H1 (cell line): Measurements from ENCODE around the gene NPHP4. TPM values are rescaled to one million over a fixed set of nuclear protein-coding genes. Genes with fewer than 3 reads are reported as not detected.

ENCODE experiments used
- CTCF ChIA-PET: fragments of 300-600 bp; sonication (Branson Sonifier 250); formaldehyde crosslinking; loops from one replicate; lab custom pipeline; 2021; ENCODE audit not compliant: partially characterized antibody; lab: Charles Lee
- POLR2A ChIA-PET: fragments of 300-600 bp; sonication (Branson Sonifier 250); formaldehyde crosslinking; loops from one replicate; lab custom pipeline; 2021; ENCODE audit warnings: inconsistent platforms; ENCODE audit not compliant: partially characterized antibody; lab: Charles Lee
- DNase-seq, 2 experiments: peaks; one replicate each; pipeline versions ENCODE4 v3.0.0 to v3.0.0-alpha.2; 2010 to 2022; ENCODE audit warnings: low spot score in 2 of 2, low read depth in 1 of 2, mixed read lengths in 1 of 2
- FAIRE-seq: peaks from 2 replicates; lab custom pipeline; 2011; peaks lifted over from hg19 to GRCh38; lab: Jason Lieb, UNC
- H2AFZ ChIP-seq: 2 replicates; pipeline ENCODE4 v1.8.1; 2012; ENCODE audit warnings: low read length, inconsistent platforms
- H2AK5ac ChIP-seq: 2 replicates; pipeline ENCODE4 v1.6.1; 2013; ENCODE audit warnings: low read depth, low read length
- H2BK120ac ChIP-seq: replicated peaks from 2 replicates; pipeline ENCODE3; 2013; ENCODE audit warnings: low read depth, low read length, inconsistent platforms
- H2BK12ac ChIP-seq: 2 replicates; pipeline ENCODE4 v1.6.1; 2013; ENCODE audit warnings: low read depth, low read length
- H2BK15ac ChIP-seq: 2 replicates; pipeline ENCODE4 v1.6.1; 2013; ENCODE audit warnings: low read length
- H2BK20ac ChIP-seq: 2 replicates; pipeline ENCODE4 v1.6.1; 2013; ENCODE audit warnings: low read length
- H2BK5ac ChIP-seq: 2 replicates; pipeline ENCODE4 v1.6.1; 2013; ENCODE audit warnings: low read depth, low read length
- H3K14ac ChIP-seq: 2 replicates; pipeline ENCODE4 v1.6.1; 2013; ENCODE audit warnings: inconsistent platforms; ENCODE audit not compliant: insufficient read length
- H3K18ac ChIP-seq: 2 replicates; pipeline ENCODE4 v1.6.1; 2013; ENCODE audit warnings: low read length; ENCODE audit errors: extremely low read depth
- H3K23ac ChIP-seq: 2 replicates; pipeline ENCODE4 v1.6.1; 2013; ENCODE audit warnings: inconsistent platforms; ENCODE audit not compliant: insufficient read length
- H3K23me2 ChIP-seq: 2 replicates; pipeline ENCODE4 v1.6.1; 2013; ENCODE audit warnings: low read depth, low read length
- H3K27ac ChIP-seq: 2 replicates; pipeline ENCODE4 v1.6.1; 2011; ENCODE audit warnings: low read depth, low read length, inconsistent platforms
- H3K27me3 ChIP-seq, 4 experiments: replicated peaks in 1 of 4; 1 replicate in 1 of 4; 2 replicates in 3 of 4; pipeline versions ENCODE4 v1.6.1 to v1.8.1; 2011 to 2013; ENCODE audit warnings: low read length in 3 of 4, mild to moderate bottlenecking in 3 of 4, inconsistent platforms in 2 of 4, mixed read lengths in 2 of 4, moderate library complexity in 1 of 4; ENCODE audit not compliant: control insufficient read depth in 3 of 4, insufficient read depth in 3 of 4; ENCODE audit errors: extremely low read depth in 1 of 4
- H3K36me3 ChIP-seq, 4 experiments: 2 replicates each; pipeline versions ENCODE4 v1.6.1 to v1.8.1; 2011 to 2013; ENCODE audit warnings: mild to moderate bottlenecking in 4 of 4, low read length in 3 of 4, moderate library complexity in 2 of 4, control low read depth in 1 of 4, inconsistent platforms in 1 of 4; ENCODE audit not compliant: insufficient read depth in 4 of 4, control insufficient read depth in 2 of 4
- H3K4ac ChIP-seq: replicated peaks from 2 replicates; pipeline ENCODE3; 2013; ENCODE audit warnings: low read length, low read depth, mixed read lengths, inconsistent platforms; ENCODE audit not compliant: insufficient read length
- H3K4me1 ChIP-seq, 4 experiments: replicated peaks in 1 of 4; 1 replicate in 1 of 4; 2 replicates in 3 of 4; pipeline versions ENCODE4 v1.6.1 to v1.8.1; 2011 to 2013; ENCODE audit warnings: low read length in 3 of 4, inconsistent platforms in 2 of 4, mixed read lengths in 1 of 4; ENCODE audit not compliant: insufficient read depth in 4 of 4, control insufficient read depth in 3 of 4
- H3K4me2 ChIP-seq, 2 experiments: 2 replicates each; pipeline versions ENCODE4 v1.6.1 to v1.8.1; 2011 to 2013; ENCODE audit warnings: low read depth in 2 of 2, low read length in 2 of 2, control low read depth in 1 of 2, inconsistent platforms in 1 of 2, mild to moderate bottlenecking in 1 of 2; ENCODE audit not compliant: insufficient read depth in 1 of 2
- H3K4me3 ChIP-seq, 4 experiments: fragments of 200-600, 300-600 bp in 1 of 4; sonication (generic), shearing (Covaris generic), sonication (Bioruptor Twin) in 1 of 4; 2 replicates each; pipeline versions ENCODE4 v1.5.1 to v1.8.1; 2011 to 2016; ENCODE audit warnings: low read length in 4 of 4, low read depth in 3 of 4, control low read depth in 2 of 4, inconsistent platforms in 2 of 4, mild to moderate bottlenecking in 2 of 4, mixed read lengths in 1 of 4, moderate library complexity in 1 of 4; ENCODE audit not compliant: insufficient read depth in 2 of 4; ENCODE audit errors: extremely low read depth in 1 of 4
- H3K56ac ChIP-seq: replicated peaks from 2 replicates; pipeline ENCODE3; 2013; ENCODE audit warnings: low read depth, mild to moderate bottlenecking, mixed read lengths, low read length, inconsistent platforms; ENCODE audit not compliant: insufficient read length
- H3K79me1 ChIP-seq: 2 replicates; pipeline ENCODE4 v1.6.1; 2013; ENCODE audit warnings: low read depth, low read length, control low read depth
- H3K79me2 ChIP-seq, 2 experiments: 2 replicates each; pipeline versions ENCODE4 v1.6.1 to v1.8.1; 2012 to 2013; ENCODE audit warnings: low read length in 2 of 2, mild to moderate bottlenecking in 2 of 2, inconsistent platforms in 1 of 2; ENCODE audit not compliant: insufficient read depth in 2 of 2, control insufficient read depth in 1 of 2
- H3K9ac ChIP-seq, 4 experiments: replicated peaks in 1 of 4; 1 replicate in 1 of 4; 2 replicates in 3 of 4; pipeline versions ENCODE4 v1.6.1 to v1.8.1; 2011 to 2013; ENCODE audit warnings: low read depth in 3 of 4, low read length in 3 of 4, control low read depth in 2 of 4, mild to moderate bottlenecking in 2 of 4, moderate library complexity in 2 of 4, inconsistent platforms in 1 of 4; ENCODE audit errors: extremely low read depth in 1 of 4
- H3K9me3 ChIP-seq, 2 experiments: 2 replicates each; pipeline versions ENCODE4 v1.6.1 to v1.8.1; 2012 to 2013; ENCODE audit warnings: mild to moderate bottlenecking in 2 of 2, moderate library complexity in 2 of 2, control low read depth in 1 of 2, inconsistent platforms in 1 of 2, low read depth in 1 of 2, low read length in 1 of 2, mixed read lengths in 1 of 2; ENCODE audit not compliant: insufficient read depth in 2 of 2
- H4K20me1 ChIP-seq, 2 experiments: replicated peaks in 1 of 2; 2 replicates each; pipeline versions ENCODE3 to v1.8.1; 2011 to 2013; ENCODE audit warnings: inconsistent platforms in 2 of 2, low read length in 2 of 2, mild to moderate bottlenecking in 1 of 2; ENCODE audit not compliant: insufficient read depth in 2 of 2, control insufficient read depth in 1 of 2
- H4K5ac ChIP-seq: 2 replicates; pipeline ENCODE4 v1.6.1; 2013; ENCODE audit warnings: low read length, low read depth, mixed read lengths, inconsistent platforms; ENCODE audit not compliant: insufficient read length
- H4K8ac ChIP-seq: 2 replicates; pipeline ENCODE4 v1.8.0; 2013; ENCODE audit warnings: mild to moderate bottlenecking, moderate library complexity, low read length, inconsistent platforms; ENCODE audit not compliant: insufficient read depth; ENCODE audit errors: extremely low read depth
- H4K91ac ChIP-seq: replicated peaks from 2 replicates; pipeline ENCODE3; 2013; ENCODE audit warnings: low read length, mixed read lengths, inconsistent platforms; ENCODE audit not compliant: insufficient read length
- CTCF ChIP-seq, 3 experiments: IDR thresholded peaks; 1 replicate in 2 of 3; 2 replicates in 1 of 3; pipeline versions ENCODE4 v1.5.1 to v1.6.1; 2011; ENCODE audit warnings: low read length in 3 of 3, mild to moderate bottlenecking in 3 of 3, inconsistent platforms in 2 of 3, low read depth in 1 of 3, moderate library complexity in 1 of 3; ENCODE audit not compliant: insufficient read depth in 1 of 3; ENCODE audit errors: control extremely low read depth in 1 of 3
- SIRT6 ChIP-seq: IDR thresholded peaks from one replicate; pipeline ENCODE4 v1.7.1; 2012; ENCODE audit warnings: low read length, inconsistent platforms
- WGBS, 2 experiments: shearing (Covaris generic) in 1 of 2; methylation state at CpG; one replicate each; pipeline versions ENCODE4 v1.1.6 to v1.1.7; 2013 to 2015; ENCODE audit warnings: low lambda C conversion rate in 2 of 2, mixed read lengths in 2 of 2, inconsistent platforms in 1 of 2, low coverage in 1 of 2, missing lambda C conversion rate in 1 of 2; ENCODE audit not compliant: insufficient replicate concordance in 2 of 2, insufficient coverage in 1 of 2, insufficient read length in 1 of 2; ENCODE audit errors: extremely low coverage in 1 of 2, missing lambda C conversion rate in 1 of 2; 5-methylcytosine and 5-hydroxymethylcytosine counted together
- polyA plus RNA-seq, 7 experiments: library from polyadenylated mRNA; depleted of rRNA in 3 of 7; stranded (reverse) in 5 of 7; unstranded in 2 of 7; fragments of >200 nt in 5 of 7; fragments of 200-250 nt in 2 of 7; gene quantifications; 1 replicate in 5 of 7; 2 replicates in 1 of 7; 4 replicates in 1 of 7; pipeline versions ENCODE4 v1.2.1 to v1.2.3, GENCODE V29; 2011 to 2013; ENCODE audit warnings: missing spikeins in 2 of 7, mixed read lengths in 2 of 7
- total RNA-seq: library from RNA; stranded (reverse); fragmentation: NEBNext Ultra II Directional; extraction: Animal tissue kit (Norgen Biotek cat#: 25700); gene quantifications from 2 replicates; pipeline ENCODE4 v1.2.1, GENCODE V29; 2021

Gene NPHP4
- total and polyA plus RNA-seq, 2 of the 8 experiments (the other 6 are each of a cell fraction or from before 2014, with no cell fraction given), result 5.8 to 14.0 TPM

- no peaks in the 10 kb centered on the region for H3K36me3 ChIP-seq
- DNase-seq (no peak), FAIRE-seq (no peak)
- no peak overlapping the region for H3K9ac ChIP-seq
- no peak overlapping the region for H2BK20ac ChIP-seq
- no peak overlapping the region for H3K27ac ChIP-seq
- H2BK15ac ChIP-seq, result no peak overlapping the region
- H3K79me2 ChIP-seq, result 0 out of 4 replicates have a peak, but pooled peaks cover 0 to 2% of the 10 kb centered on the region in 2 experiments
- no peak overlapping the region for H2BK12ac ChIP-seq
- H3K4me3 ChIP-seq, result no peak overlapping the region
- peaks cover 15% of the 10 kb centered on the region for H3K23me2 ChIP-seq
- no peak overlapping the region for H4K91ac ChIP-seq
- peaks cover 8 to 13% of the 10 kb centered on the region in 2 experiments for H4K20me1 ChIP-seq
- no peak overlapping the region for H4K8ac ChIP-seq
- no peak overlapping the region for H2BK5ac ChIP-seq
- H3K4me1 ChIP-seq, result peaks cover 5 to 20% (median 11%) of the 10 kb centered on the region in 4 experiments
- no peak overlapping the region for H3K14ac ChIP-seq
- CTCF ChIA-PET, result interaction anchor here (0.8 to 2.0 kb wide), 6 partner anchors 8 to 251 kb away, joined by 3 to 7 read pairs (median 4); no protein-coding TSS in a partner anchor
- no peaks in the 10 kb centered on the region for H3K9me3 ChIP-seq
- H4K5ac ChIP-seq, result no peak overlapping the region
- H2BK120ac ChIP-seq, result no peak overlapping the region
- H2AK5ac ChIP-seq, result no peak overlapping the region
- H3K56ac ChIP-seq, result no peak overlapping the region
- 83% methylated on average over 27 of the region's 29 CpGs; no CpG with 5 or more reads in 1 of the 2 experiments for WGBS, 2 experiments
- no peak overlapping the region for H3K18ac ChIP-seq
- no peak overlapping the region; a peak in 1 of 4 replicates for H3K4me2 ChIP-seq
- TF ChIP-seq SIRT6, result no peak
- peak in 2 of 3 experiments; percentile 21 to 28; a peak in 3 of 4 replicates for TF ChIP-seq CTCF (IDR thresholded peaks at IDR 0.05; ENCODE audit: control extremely low read depth in 1 of 3, insufficient read depth in 1 of 3, low read depth in 1 of 3, low read length in 3 of 3)
- peaks cover 0 to 36% (median 21%) of the 10 kb centered on the region in 4 experiments; a peak in 5 of 7 replicates for H3K27me3 ChIP-seq
- no peak overlapping the region for H3K4ac ChIP-seq
- H3K23ac ChIP-seq, result no peak overlapping the region
- POLR2A ChIA-PET, result interaction anchor here (1.1 to 1.4 kb wide), 2 partner anchors 14 to 16 kb away, joined by 4 read pairs; no protein-coding TSS in a partner anchor
- peaks cover 4% of the 10 kb centered on the region; the same call in 1 of the 2 replicates for H3K79me1 ChIP-seq
- H2AFZ ChIP-seq, result no peak overlapping the region
Measured at GRCh38 chr1:5994713-5995621, 2.7 kb upstream of the NPHP4 start.
